ENCODE results near the gene EPB41L1. TPM values are rescaled to one million over a fixed set of nuclear protein-coding genes. Genes with fewer than 3 reads are reported as not detected.

Gene EPB41L1
- total and polyA plus RNA-seq, 11 donors = 7.1 to 29.8 (median 17.3) TPM

DNA sequence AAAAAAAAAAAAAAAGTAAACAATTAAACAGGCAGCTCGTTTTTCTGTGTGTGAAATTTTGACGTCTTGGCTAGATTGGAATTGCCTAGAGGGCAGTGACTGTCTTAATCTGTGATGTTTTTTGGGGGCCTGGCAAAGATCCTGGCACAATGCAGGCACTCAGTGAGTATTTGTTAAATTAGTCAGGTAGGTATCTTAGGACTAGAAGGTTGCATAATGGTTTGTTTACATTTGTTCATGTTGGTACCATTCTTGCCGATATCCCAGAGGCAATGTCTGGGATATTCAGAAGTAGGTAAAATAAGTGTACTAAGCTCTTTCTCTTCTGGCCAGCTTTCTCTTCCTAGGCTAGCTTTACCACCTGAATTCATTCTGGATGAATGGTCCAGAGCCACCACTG lies 84.2 kb downstream of the EPB41L1 start:
- no peak overlapping the region for H3K4me3 ChIP-seq
- H3K9me3 ChIP-seq = no peaks in the 10 kb centered on the region
- no peak for TF ChIP-seq POLR2A (IDR thresholded peaks at IDR 0.05)
- TF ChIP-seq, protein P1, sequence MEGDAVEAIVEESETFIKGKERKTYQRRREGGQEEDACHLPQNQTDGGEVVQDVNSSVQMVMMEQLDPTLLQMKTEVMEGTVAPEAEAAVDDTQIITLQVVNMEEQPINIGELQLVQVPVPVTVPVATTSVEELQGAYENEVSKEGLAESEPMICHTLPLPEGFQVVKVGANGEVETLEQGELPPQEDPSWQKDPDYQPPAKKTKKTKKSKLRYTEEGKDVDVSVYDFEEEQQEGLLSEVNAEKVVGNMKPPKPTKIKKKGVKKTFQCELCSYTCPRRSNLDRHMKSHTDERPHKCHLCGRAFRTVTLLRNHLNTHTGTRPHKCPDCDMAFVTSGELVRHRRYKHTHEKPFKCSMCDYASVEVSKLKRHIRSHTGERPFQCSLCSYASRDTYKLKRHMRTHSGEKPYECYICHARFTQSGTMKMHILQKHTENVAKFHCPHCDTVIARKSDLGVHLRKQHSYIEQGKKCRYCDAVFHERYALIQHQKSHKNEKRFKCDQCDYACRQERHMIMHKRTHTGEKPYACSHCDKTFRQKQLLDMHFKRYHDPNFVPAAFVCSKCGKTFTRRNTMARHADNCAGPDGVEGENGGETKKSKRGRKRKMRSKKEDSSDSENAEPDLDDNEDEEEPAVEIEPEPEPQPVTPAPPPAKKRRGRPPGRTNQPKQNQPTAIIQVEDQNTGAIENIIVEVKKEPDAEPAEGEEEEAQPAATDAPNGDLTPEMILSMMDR (IDR thresholded peaks at IDR 0.05) = no peak
- no peak for DNase-seq
- H3K36me3 ChIP-seq = peaks cover 0 to 45% (median 40%) of the 10 kb centered on the region in 9 donors
- peaks cover 0 to 29% (median 19%) of the 10 kb centered on the region in 12 donors for H3K4me1 ChIP-seq
- no peak for ATAC-seq
- no peak overlapping the region for H3K27ac ChIP-seq
- intact Hi-C loops (cut with DNase I) = no loop called here
- no peaks in the 10 kb centered on the region for H3K27me3 ChIP-seq
- 70 to 81% (median 76%) methylated on average over 3 of the region's 3 CpGs for WGBS, 4 donors

DNA sequence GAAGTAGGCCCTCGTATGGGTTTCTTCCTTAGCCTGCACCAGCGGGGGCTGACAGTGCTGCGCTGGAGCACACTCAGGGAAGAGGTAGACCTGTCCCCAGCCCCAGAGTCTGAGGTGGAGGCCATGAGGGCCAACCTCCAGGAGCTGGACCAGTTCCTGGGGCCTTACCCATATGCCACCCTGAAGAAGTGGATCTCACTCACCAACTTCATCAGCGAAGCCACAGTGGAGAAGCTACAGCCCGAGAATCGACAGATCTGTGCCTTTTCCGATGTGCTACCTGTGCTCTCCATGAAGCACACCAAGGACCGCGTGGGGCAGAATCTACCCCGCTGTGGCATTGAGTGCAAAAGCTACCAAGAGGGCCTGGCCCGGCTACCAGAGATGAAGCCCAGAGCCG lies 85.5 kb downstream of the EPB41L1 start:
- no peak for TF ChIP-seq POLR2A (IDR thresholded peaks at IDR 0.05)
- TF ChIP-seq, protein P1 (IDR thresholded peaks at IDR 0.05) = no peak
- H3K4me1 ChIP-seq = peaks cover 0 to 31% (median 19%) of the 10 kb centered on the region in 12 donors
- H3K4me3 ChIP-seq = no peak overlapping the region
- 90 to 96% (median 94%) methylated on average over 7 to 12 of the region's 12 CpGs for WGBS, 4 donors
- H3K9me3 ChIP-seq = no peaks in the 10 kb centered on the region
- H3K27me3 ChIP-seq = no peaks in the 10 kb centered on the region
- intact Hi-C loops (cut with DNase I) = no loop called here
- no peak overlapping the region for H3K27ac ChIP-seq
- peaks cover 0 to 58% (median 54%) of the 10 kb centered on the region in 9 donors for H3K36me3 ChIP-seq
- ATAC-seq = no peak
- DNase-seq = no peak

DNA sequence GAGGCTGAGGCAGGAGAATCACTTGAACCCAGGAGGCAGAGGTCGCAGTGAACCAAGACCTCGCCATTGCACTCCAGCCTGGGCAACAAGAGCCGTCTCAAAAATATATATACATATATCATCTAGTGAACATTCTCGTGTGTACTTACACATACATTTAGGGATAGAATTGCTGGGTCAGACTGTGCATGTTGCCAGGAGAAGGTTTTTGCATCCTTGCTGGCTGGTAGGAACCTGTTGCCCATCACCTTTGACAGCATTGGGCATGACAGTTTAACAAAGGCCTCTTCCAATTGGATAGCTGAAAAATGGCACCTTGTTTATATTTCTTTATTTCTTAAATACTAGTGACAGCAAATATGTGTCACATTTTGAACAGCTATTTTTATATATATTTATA lies 87.1 kb downstream of the EPB41L1 start:
- no peak overlapping the region for H3K4me3 ChIP-seq
- intact Hi-C loops (cut with DNase I) = no loop called here
- no peak for ATAC-seq
- H3K4me1 ChIP-seq = peaks cover 0 to 23% (median 15%) of the 10 kb centered on the region in 12 donors
- no peaks in the 10 kb centered on the region for H3K9me3 ChIP-seq
- no peaks in the 10 kb centered on the region for H3K27me3 ChIP-seq
- DNase-seq = no peak
- WGBS, 4 donors = 89 to 95% (median 92%) methylated on average over 4 of the region's 4 CpGs
- H3K27ac ChIP-seq = no peak overlapping the region
- TF ChIP-seq, protein P1 (IDR thresholded peaks at IDR 0.05) = no peak
- no peak for TF ChIP-seq POLR2A (IDR thresholded peaks at IDR 0.05)
- peaks cover 0 to 74% (median 70%) of the 10 kb centered on the region in 9 donors for H3K36me3 ChIP-seq

DNA sequence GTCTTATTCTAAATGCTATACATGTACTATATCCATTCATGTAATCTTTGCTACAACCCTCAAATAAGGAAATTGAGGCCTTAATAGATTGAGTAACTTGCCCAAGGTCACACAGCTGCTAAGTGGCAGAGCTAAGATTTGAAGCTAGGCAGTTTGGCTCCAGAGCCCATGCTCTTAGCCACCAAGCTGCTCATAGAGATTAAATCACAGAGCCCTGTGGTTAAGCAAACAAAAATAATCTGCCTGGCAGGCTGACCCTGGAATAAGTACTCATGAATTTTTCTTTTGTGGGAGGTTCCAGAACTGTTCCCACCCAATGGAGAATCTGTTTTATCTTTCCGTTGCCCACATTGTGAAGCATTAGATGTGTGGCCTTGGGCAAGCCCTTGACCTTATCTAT lies 89.2 kb downstream of the EPB41L1 start:
- TF ChIP-seq, protein P1 (IDR thresholded peaks at IDR 0.05) = no peak
- no peak for TF ChIP-seq POLR2A (IDR thresholded peaks at IDR 0.05)
- Histone ChIP-seq H3K9me3 (no peaks in the 10 kb centered on the region), H3K27ac (no peak overlapping the region), H3K27me3 (no peaks in the 10 kb centered on the region), H3K4me3 (no peak overlapping the region), H3K4me1 (peaks cover 0 to 7% (median 0%) of the 10 kb centered on the region in 12 donors), H3K36me3 (peaks cover 0 to 95% (median 90%) of the 10 kb centered on the region in 9 donors)
- ATAC-seq (peak in 1 of 4 donors; percentile 26), DNase-seq (no peak)
- intact Hi-C loops (cut with DNase I) = no loop called here
- 64 to 80% (median 78%) methylated on average over 1 of the region's 1 CpG for WGBS, 4 donors

All from heart left ventricle (tissue), 16 donors.